OCI-LY7 (cell line): ENCODE measurements around the gene CDC20B. TPM values are rescaled to one million over a fixed set of nuclear protein-coding genes. Genes with fewer than 3 reads are reported as not detected.

Experiments
- Bru-seq: library from RNA; stranded (reverse); fragments of 400-500 nt; gene quantifications from one replicate; lab custom pipeline; 2021; lab: Mats Ljungman, UMichigan
- BruChase-seq, 2 experiments: library from RNA; stranded (reverse); fragments of 400-500 nt; gene quantifications; one replicate each; lab custom pipeline; 2021; lab: Mats Ljungman, UMichigan
- BruUV-seq: library from RNA; stranded (reverse); fragments of 400-500 nt; replicated peaks from 2 replicates; lab custom pipeline; 2021; lab: Mats Ljungman, UMichigan
- CTCF ChIA-PET: fragments of 300-600 bp; sonication (Branson Sonifier 250); formaldehyde crosslinking; loops from one replicate; lab custom pipeline; 2022; ENCODE audit warnings: antibody characterized with exemption; ENCODE audit not compliant: unreplicated experiment; lab: Charles Lee
- POLR2A ChIA-PET: fragments of 300-600 bp; sonication (Branson Sonifier 250); formaldehyde crosslinking; loops from one replicate; lab custom pipeline; 2022; ENCODE audit warnings: antibody characterized with exemption; lab: Charles Lee
- DNase-seq: peaks from one replicate; pipeline ENCODE4 v3.0.0-alpha.2; 2015; ENCODE audit warnings: low spot score
- H2AFZ ChIP-seq: fragments of 200-600 bp; sonication (generic), shearing (Covaris generic); 2 replicates; pipeline ENCODE4 v1.6.1; 2014; ENCODE audit warnings: mild to moderate bottlenecking, antibody characterized with exemption, low read length, moderate library complexity
- H3K27ac ChIP-seq: fragments of 200-600 bp; sonication (generic); 2 replicates; pipeline ENCODE4 v1.5.1; 2014; ENCODE audit warnings: mixed run types, low read depth, mild to moderate bottlenecking, moderate library complexity, low read length, inconsistent platforms; ENCODE audit not compliant: poor library complexity, severe bottlenecking
- H3K36me3 ChIP-seq: fragments of 200-600 bp; sonication (generic); 2 replicates; pipeline ENCODE4 v1.6.1; 2014; ENCODE audit warnings: mild to moderate bottlenecking, antibody characterized with exemption, low read length, moderate library complexity, mixed read lengths; ENCODE audit not compliant: insufficient read depth
- H3K4me1 ChIP-seq: fragments of 200-600 bp; sonication (generic); 2 replicates; pipeline ENCODE4 v1.5.1; 2014; ENCODE audit warnings: mild to moderate bottlenecking, low read length; ENCODE audit not compliant: insufficient read depth, poor library complexity, severe bottlenecking
- H3K4me2 ChIP-seq: fragments of 200-600 bp; sonication (generic); 2 replicates; pipeline ENCODE4 v1.6.1; 2014; ENCODE audit warnings: mild to moderate bottlenecking, low read length
- H3K4me3 ChIP-seq: fragments of 200-600 bp; sonication (generic); 2 replicates; pipeline ENCODE4 v1.5.1; 2014; ENCODE audit warnings: mild to moderate bottlenecking, low read depth, low read length; ENCODE audit not compliant: poor library complexity, severe bottlenecking
- H3K79me2 ChIP-seq: fragments of 200-600 bp; sonication (generic); 2 replicates; pipeline ENCODE4 v1.6.1; 2016; ENCODE audit warnings: low read depth, mild to moderate bottlenecking, low read length, moderate library complexity, mixed read lengths; ENCODE audit not compliant: insufficient read depth
- H3K9me2 ChIP-seq: fragments of 200-600 bp; sonication (generic); 2 replicates; pipeline ENCODE4 v1.6.1; 2016; ENCODE audit warnings: mild to moderate bottlenecking, low read length, mixed read lengths; ENCODE audit not compliant: insufficient read depth
- H3K9me3 ChIP-seq: fragments of 200-600 bp; sonication (generic); 2 replicates; pipeline ENCODE4 v1.6.1; 2014; ENCODE audit warnings: mild to moderate bottlenecking, mixed run types, low read length, mixed read lengths
- H4K20me1 ChIP-seq: fragments of 200-600 bp; sonication (generic); 2 replicates; pipeline ENCODE4 v1.6.1; 2014; ENCODE audit warnings: mild to moderate bottlenecking, antibody characterized with exemption, low read length, moderate library complexity, mixed read lengths; ENCODE audit not compliant: insufficient read depth
- EZH2phosphoT487 ChIP-seq: fragments of 200-600 bp; sonication (generic); IDR thresholded peaks from 2 replicates; pipeline ENCODE4 v1.6.1; 2018; ENCODE audit warnings: low read depth, borderline replicate concordance, mild to moderate bottlenecking, mixed run types, antibody characterized with exemption, low read length, moderate library complexity, mixed read lengths
- intact Hi-C: fragments of 100-400 bp; cut with micrococcal nuclease; formaldehyde crosslinking; loops from one replicate; pipeline ENCODE4 v1.10.0; 2022; ENCODE audit not compliant: unreplicated experiment
- long read RNA-seq: library from polyadenylated mRNA; stranded (forward); transcript quantifications from one replicate; pipeline ENCODE4 v2.0.0, GENCODE V29; 2022
- total RNA-seq, 2 experiments: library from RNA; depleted of rRNA in 1 of 2; stranded (reverse); fragments of >200 nt in 1 of 2; shearing (Covaris generic) in 1 of 2; gene quantifications; 2 replicates each; pipeline ENCODE4 v1.2.3, GENCODE V29; 2014 to 2022
- TF ChIP-seq, protein P1 (sequence below): fragments of 200-600 bp; sonication (generic); conservative IDR thresholded peaks from 2 replicates; pipeline ENCODE4 v1.5.1; 2014; ENCODE audit warnings: mild to moderate bottlenecking, antibody characterized with exemption, low read length, moderate library complexity, mixed read lengths

The CDC20B gene, protein sequence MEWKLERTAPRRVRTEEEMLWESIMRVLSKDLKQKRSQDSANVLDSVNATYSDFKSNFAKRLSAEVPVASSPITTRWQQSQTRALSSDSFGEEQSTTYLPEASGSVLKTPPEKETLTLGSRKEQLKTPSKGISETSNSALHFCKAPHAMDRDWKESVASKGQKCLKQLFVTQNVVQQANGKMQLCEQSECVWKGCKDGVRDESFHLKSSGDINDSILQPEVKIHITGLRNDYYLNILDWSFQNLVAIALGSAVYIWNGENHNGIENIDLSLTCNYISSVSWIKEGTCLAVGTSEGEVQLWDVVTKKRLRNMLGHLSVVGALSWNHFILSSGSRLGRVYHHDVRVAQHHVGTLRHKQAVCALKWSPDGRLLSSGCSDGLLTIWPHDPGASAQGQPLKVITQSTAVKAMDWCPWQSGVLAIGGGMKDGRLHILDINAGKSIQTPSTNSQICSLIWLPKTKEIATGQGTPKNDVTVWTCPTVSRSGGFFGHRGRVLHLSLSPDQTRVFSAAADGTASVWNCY
- total RNA-seq (2014; rRNA removed; shearing (Covaris generic)) (not detected in 2 replicates), total RNA-seq (2022) (not detected in 2 replicates), Bru-seq, nascent RNA (percentile 10 among the genes with signal in this experiment), BruChase-seq, experiment 1, labeled RNA remaining after a 6-hour chase (percentile 6 among the genes with signal in this experiment), BruChase-seq, experiment 2, labeled RNA remaining after a 2-hour chase (percentile 9 among the genes with signal in this experiment)
- long read RNA-seq = 0 reads

DNA sequence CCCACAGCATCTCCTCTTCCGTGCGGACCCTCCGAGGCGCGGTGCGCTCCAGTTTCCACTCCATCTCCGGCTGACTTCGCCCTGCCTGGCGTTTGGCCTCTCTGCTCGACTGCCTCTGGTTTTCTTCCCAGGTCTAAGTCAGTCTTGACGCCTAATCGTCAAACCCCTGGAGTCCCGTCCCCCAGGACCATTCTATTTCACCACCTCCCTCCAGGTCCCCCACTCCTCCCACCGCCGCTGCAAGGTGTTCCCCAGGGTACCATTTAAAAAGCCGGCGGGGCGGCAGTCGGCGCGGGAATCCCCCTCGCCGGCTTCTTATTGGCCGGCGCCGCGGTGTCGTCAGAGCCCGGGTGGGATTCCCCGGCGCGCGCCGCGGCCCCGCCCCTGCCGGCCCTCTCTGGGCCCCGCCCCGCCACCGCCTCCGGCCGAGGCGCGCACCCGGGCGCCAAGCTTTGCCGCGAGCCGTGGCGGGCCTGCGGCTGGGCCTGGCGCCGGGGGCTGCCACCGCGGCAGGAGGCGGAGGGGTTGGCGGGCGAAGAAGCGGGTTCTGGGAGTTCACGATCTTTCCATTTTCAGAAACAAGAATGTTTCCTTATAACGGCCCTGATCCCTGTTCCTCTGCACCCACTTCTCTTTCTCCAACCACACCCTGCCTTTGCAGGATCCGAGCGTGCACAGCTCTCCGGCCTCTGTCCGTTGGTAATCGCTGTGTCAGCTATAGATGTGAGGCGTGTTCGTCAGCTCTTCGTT is at the start of gene CDC20B:
Gene CDC20B, minus strand, starts transcription at position 241 of the 750 bp plus-strand sequence. Its CDS starts 177 bp downstream, at position 64.
- no peaks in the 10 kb centered on the region for H3K36me3 ChIP-seq
- CTCF ChIA-PET = no interaction called here
- no peaks in the 10 kb centered on the region for H3K9me3 ChIP-seq
- H3K4me2 ChIP-seq = peak within 1 kb of the TSS; percentile 91
- no peaks in the 10 kb centered on the region for H3K9me2 ChIP-seq
- no peaks in the 10 kb centered on the region for H3K79me2 ChIP-seq
- POLR2A ChIA-PET = interaction anchor here (0.6 to 0.7 kb wide), 3 partner anchors 14 to 542 kb away, joined by 3 to 5 read pairs (median 5); no protein-coding TSS in a partner anchor
- peak; percentile 83 for DNase-seq
- intact Hi-C loops = loop anchor here (1.0 to 10.0 kb wide), 5 partner anchors 60 to 518 kb away; partner anchors contain the start of genes CCNO, DHX29, MTREX and PLPP1
- TF ChIP-seq, protein P1, sequence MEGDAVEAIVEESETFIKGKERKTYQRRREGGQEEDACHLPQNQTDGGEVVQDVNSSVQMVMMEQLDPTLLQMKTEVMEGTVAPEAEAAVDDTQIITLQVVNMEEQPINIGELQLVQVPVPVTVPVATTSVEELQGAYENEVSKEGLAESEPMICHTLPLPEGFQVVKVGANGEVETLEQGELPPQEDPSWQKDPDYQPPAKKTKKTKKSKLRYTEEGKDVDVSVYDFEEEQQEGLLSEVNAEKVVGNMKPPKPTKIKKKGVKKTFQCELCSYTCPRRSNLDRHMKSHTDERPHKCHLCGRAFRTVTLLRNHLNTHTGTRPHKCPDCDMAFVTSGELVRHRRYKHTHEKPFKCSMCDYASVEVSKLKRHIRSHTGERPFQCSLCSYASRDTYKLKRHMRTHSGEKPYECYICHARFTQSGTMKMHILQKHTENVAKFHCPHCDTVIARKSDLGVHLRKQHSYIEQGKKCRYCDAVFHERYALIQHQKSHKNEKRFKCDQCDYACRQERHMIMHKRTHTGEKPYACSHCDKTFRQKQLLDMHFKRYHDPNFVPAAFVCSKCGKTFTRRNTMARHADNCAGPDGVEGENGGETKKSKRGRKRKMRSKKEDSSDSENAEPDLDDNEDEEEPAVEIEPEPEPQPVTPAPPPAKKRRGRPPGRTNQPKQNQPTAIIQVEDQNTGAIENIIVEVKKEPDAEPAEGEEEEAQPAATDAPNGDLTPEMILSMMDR = no peak
- TF ChIP-seq EZH2phosphoT487 = no peak
- BruUV-seq = no TSS peak
- no peaks in the 10 kb centered on the region for H4K20me1 ChIP-seq
- peak within 1 kb of the TSS; percentile 67 for H3K4me3 ChIP-seq
- peaks cover 29% of the 10 kb centered on the region for H3K4me1 ChIP-seq
- H2AFZ ChIP-seq = peak within 1 kb of the TSS; percentile 86
- no peak within 1 kb of the TSS for H3K27ac ChIP-seq

DNA sequence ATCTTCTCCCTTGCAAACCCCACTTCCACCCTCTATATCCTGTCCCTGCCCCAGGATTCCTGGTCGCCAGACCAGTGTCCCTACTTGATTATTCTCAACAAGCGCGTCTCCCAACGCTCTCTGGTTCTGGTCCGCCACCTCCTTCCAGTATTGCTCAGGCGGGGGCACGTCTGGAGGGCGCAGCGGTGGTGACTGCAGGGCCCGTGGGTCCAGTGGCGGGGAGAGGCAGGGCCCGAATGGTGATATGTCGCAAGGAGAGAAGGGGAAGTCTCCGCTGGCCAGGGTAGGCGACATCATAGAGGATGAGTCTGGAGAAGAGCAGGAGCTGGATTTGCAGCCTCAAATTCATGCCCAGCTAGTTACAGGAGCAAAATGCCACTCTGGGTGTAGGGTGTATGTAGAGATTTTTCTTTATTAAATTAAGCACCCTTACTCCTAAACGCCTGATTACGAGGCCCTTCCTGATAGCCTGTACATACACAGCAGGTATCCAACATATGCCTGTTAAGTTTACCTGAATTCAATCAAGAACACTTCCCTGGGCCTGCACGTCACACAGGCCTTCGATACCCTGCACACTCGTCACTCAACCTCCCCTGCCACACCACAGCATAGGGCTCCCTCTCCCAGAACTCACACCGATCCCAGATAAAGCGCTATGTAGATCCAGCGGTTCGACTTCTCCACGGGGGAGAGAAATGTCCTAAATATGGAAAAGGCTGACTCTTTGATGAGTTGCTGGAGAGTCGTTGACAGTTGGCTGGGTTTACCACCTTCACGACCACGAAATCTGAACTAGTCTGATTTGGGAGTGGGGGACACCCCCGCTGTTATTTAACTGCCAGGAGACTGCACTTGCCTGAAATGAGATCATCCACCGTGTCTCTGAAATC is 49.4 kb upstream of the CDC20B start:
- Histone ChIP-seq H3K79me2 (no peaks in the 10 kb centered on the region), H3K9me2 (no peaks in the 10 kb centered on the region), H3K4me2 (no peak overlapping the region), H3K4me3 (no peak overlapping the region), H2AFZ (no peak overlapping the region), H3K36me3 (no peaks in the 10 kb centered on the region), H3K27ac (no peak overlapping the region), H4K20me1 (no peaks in the 10 kb centered on the region), H3K9me3 (no peaks in the 10 kb centered on the region), H3K4me1 (peaks cover 11% of the 10 kb centered on the region)
- ChIA-PET POLR2A (no interaction called here), CTCF (no interaction called here)
- no peak for DNase-seq
- TF ChIP-seq EZH2phosphoT487 = no peak
- TF ChIP-seq, protein P1 = no peak
- intact Hi-C loops = no loop called here
- no TSS peak for BruUV-seq
